OCI-LY7 (cell line): ENCODE results near the gene MYL12A. TPM values are rescaled to one million over a fixed set of nuclear protein-coding genes. Genes with fewer than 3 reads are reported as not detected.

Experiments used
- BruUV-seq: library from RNA; stranded (reverse); fragments of 400-500 nt; replicated peaks from 2 replicates; lab custom pipeline; 2021; lab: Mats Ljungman, UMichigan
- CTCF ChIA-PET: fragments of 300-600 bp; sonication (Branson Sonifier 250); formaldehyde crosslinking; loops from one replicate; lab custom pipeline; 2022; ENCODE audit warnings: antibody characterized with exemption; ENCODE audit not compliant: unreplicated experiment; lab: Charles Lee
- POLR2A ChIA-PET: fragments of 300-600 bp; sonication (Branson Sonifier 250); formaldehyde crosslinking; loops from one replicate; lab custom pipeline; 2022; ENCODE audit warnings: antibody characterized with exemption; lab: Charles Lee
- DNase-seq: peaks from one replicate; pipeline ENCODE4 v3.0.0-alpha.2; 2015; ENCODE audit warnings: low spot score
- H2AFZ ChIP-seq: fragments of 200-600 bp; sonication (generic), shearing (Covaris generic); 2 replicates; pipeline ENCODE4 v1.6.1; 2014; ENCODE audit warnings: mild to moderate bottlenecking, antibody characterized with exemption, low read length, moderate library complexity
- H3K27ac ChIP-seq: fragments of 200-600 bp; sonication (generic); 2 replicates; pipeline ENCODE4 v1.5.1; 2014; ENCODE audit warnings: mixed run types, low read depth, mild to moderate bottlenecking, moderate library complexity, low read length, inconsistent platforms; ENCODE audit not compliant: poor library complexity, severe bottlenecking
- H3K36me3 ChIP-seq: fragments of 200-600 bp; sonication (generic); 2 replicates; pipeline ENCODE4 v1.6.1; 2014; ENCODE audit warnings: mild to moderate bottlenecking, antibody characterized with exemption, low read length, moderate library complexity, mixed read lengths; ENCODE audit not compliant: insufficient read depth
- H3K4me1 ChIP-seq: fragments of 200-600 bp; sonication (generic); 2 replicates; pipeline ENCODE4 v1.5.1; 2014; ENCODE audit warnings: mild to moderate bottlenecking, low read length; ENCODE audit not compliant: insufficient read depth, poor library complexity, severe bottlenecking
- H3K4me2 ChIP-seq: fragments of 200-600 bp; sonication (generic); 2 replicates; pipeline ENCODE4 v1.6.1; 2014; ENCODE audit warnings: mild to moderate bottlenecking, low read length
- H3K4me3 ChIP-seq: fragments of 200-600 bp; sonication (generic); 2 replicates; pipeline ENCODE4 v1.5.1; 2014; ENCODE audit warnings: mild to moderate bottlenecking, low read depth, low read length; ENCODE audit not compliant: poor library complexity, severe bottlenecking
- H3K79me2 ChIP-seq: fragments of 200-600 bp; sonication (generic); 2 replicates; pipeline ENCODE4 v1.6.1; 2016; ENCODE audit warnings: low read depth, mild to moderate bottlenecking, low read length, moderate library complexity, mixed read lengths; ENCODE audit not compliant: insufficient read depth
- H3K9me2 ChIP-seq: fragments of 200-600 bp; sonication (generic); 2 replicates; pipeline ENCODE4 v1.6.1; 2016; ENCODE audit warnings: mild to moderate bottlenecking, low read length, mixed read lengths; ENCODE audit not compliant: insufficient read depth
- H3K9me3 ChIP-seq: fragments of 200-600 bp; sonication (generic); 2 replicates; pipeline ENCODE4 v1.6.1; 2014; ENCODE audit warnings: mild to moderate bottlenecking, mixed run types, low read length, mixed read lengths
- H4K20me1 ChIP-seq: fragments of 200-600 bp; sonication (generic); 2 replicates; pipeline ENCODE4 v1.6.1; 2014; ENCODE audit warnings: mild to moderate bottlenecking, antibody characterized with exemption, low read length, moderate library complexity, mixed read lengths; ENCODE audit not compliant: insufficient read depth
- EZH2phosphoT487 ChIP-seq: fragments of 200-600 bp; sonication (generic); IDR thresholded peaks from 2 replicates; pipeline ENCODE4 v1.6.1; 2018; ENCODE audit warnings: low read depth, borderline replicate concordance, mild to moderate bottlenecking, mixed run types, antibody characterized with exemption, low read length, moderate library complexity, mixed read lengths
- intact Hi-C: fragments of 100-400 bp; cut with micrococcal nuclease; formaldehyde crosslinking; loops from one replicate; pipeline ENCODE4 v1.10.0; 2022; ENCODE audit not compliant: unreplicated experiment
- total RNA-seq, 2 experiments: library from RNA; depleted of rRNA in 1 of 2; stranded (reverse); fragments of >200 nt in 1 of 2; shearing (Covaris generic) in 1 of 2; gene quantifications; 2 replicates each; pipeline ENCODE4 v1.2.3, GENCODE V29; 2014 to 2022
- TF ChIP-seq, protein P1 (sequence below): fragments of 200-600 bp; sonication (generic); conservative IDR thresholded peaks from 2 replicates; pipeline ENCODE4 v1.5.1; 2014; ENCODE audit warnings: mild to moderate bottlenecking, antibody characterized with exemption, low read length, moderate library complexity, mixed read lengths

MYL12A gene
- total RNA-seq, 2 experiments from 2014 or later = 301 to 423 TPM

DNA sequence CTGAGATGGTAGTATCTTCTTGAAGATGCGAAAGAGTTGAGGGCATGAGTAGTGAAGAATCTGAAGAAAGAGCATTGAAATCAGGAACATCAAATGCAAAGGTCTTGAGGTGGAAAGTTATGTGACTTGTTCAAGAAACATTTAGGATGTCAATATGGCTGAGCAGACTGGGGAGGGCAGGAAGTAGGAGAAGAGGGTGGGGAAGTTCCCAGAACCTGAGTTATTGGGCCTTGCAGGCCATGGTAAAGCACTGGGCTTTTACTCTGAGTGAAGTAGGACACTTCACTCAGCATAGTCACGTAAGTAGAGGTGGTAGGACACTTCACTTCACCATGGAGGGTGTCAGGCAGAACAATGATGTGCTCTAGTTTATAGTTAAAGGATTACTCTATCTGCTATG lies 11.8 kb upstream of the MYL12A start:
- no peaks in the 10 kb centered on the region for H3K79me2 ChIP-seq
- H2AFZ ChIP-seq = no peak overlapping the region
- BruUV-seq = no TSS peak
- peaks cover 5% of the 10 kb centered on the region; the same call in 1 of the 2 replicates for H3K9me3 ChIP-seq
- no peak overlapping the region for H3K27ac ChIP-seq
- H3K36me3 ChIP-seq = no peaks in the 10 kb centered on the region; the same call in 1 of the 2 replicates
- H3K9me2 ChIP-seq = no peaks in the 10 kb centered on the region
- no peak for DNase-seq
- ChIA-PET POLR2A (interaction anchor here (1.0 kb wide), 1 partner anchor 8 kb away, joined by 3 read pairs; no protein-coding TSS in a partner anchor), CTCF (no interaction called here)
- no peaks in the 10 kb centered on the region for H3K4me1 ChIP-seq
- intact Hi-C loops = no loop called here
- TF ChIP-seq, protein P1, sequence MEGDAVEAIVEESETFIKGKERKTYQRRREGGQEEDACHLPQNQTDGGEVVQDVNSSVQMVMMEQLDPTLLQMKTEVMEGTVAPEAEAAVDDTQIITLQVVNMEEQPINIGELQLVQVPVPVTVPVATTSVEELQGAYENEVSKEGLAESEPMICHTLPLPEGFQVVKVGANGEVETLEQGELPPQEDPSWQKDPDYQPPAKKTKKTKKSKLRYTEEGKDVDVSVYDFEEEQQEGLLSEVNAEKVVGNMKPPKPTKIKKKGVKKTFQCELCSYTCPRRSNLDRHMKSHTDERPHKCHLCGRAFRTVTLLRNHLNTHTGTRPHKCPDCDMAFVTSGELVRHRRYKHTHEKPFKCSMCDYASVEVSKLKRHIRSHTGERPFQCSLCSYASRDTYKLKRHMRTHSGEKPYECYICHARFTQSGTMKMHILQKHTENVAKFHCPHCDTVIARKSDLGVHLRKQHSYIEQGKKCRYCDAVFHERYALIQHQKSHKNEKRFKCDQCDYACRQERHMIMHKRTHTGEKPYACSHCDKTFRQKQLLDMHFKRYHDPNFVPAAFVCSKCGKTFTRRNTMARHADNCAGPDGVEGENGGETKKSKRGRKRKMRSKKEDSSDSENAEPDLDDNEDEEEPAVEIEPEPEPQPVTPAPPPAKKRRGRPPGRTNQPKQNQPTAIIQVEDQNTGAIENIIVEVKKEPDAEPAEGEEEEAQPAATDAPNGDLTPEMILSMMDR = no peak
- no peak for TF ChIP-seq EZH2phosphoT487
- H3K4me2 ChIP-seq = no peak overlapping the region
- no peak overlapping the region for H3K4me3 ChIP-seq
- H4K20me1 ChIP-seq = no peaks in the 10 kb centered on the region

DNA sequence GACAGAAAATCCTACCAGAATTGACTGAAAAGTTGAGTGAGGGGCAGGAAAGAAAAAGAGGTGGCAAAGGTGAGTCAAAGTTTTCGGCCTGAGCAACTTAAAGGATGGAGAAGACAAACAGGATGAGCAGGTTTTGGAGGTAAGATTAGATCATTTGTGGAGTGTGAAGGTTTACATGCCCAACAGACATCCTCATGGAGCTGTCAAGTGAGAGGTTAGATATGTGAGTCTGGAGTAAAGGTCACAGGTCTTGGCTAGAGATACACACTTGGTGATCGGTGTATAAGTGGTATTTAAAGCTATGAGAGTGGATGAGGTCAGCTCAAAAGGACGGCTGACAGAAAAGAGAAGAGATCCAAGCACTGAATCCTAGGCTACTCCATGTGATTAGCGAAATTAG lies 11.1 kb upstream of the MYL12A start:
- Histone ChIP-seq H3K4me1 (no peaks in the 10 kb centered on the region), H3K4me2 (no peak overlapping the region), H3K79me2 (no peaks in the 10 kb centered on the region), H3K9me2 (no peaks in the 10 kb centered on the region), H3K27ac (no peak overlapping the region), H3K4me3 (no peak overlapping the region), H4K20me1 (no peaks in the 10 kb centered on the region), H3K36me3 (no peaks in the 10 kb centered on the region; the same call in 1 of the 2 replicates), H2AFZ (no peak overlapping the region), H3K9me3 (peaks cover 11% of the 10 kb centered on the region)
- CTCF ChIA-PET = no interaction called here
- POLR2A ChIA-PET = interaction anchor here (0.9 to 1.0 kb wide), 2 partner anchors 9 kb away, joined by 3 to 4 read pairs; no protein-coding TSS in a partner anchor
- no TSS peak for BruUV-seq
- TF ChIP-seq EZH2phosphoT487 = no peak
- TF ChIP-seq, protein P1 = no peak
- DNase-seq = no peak
- intact Hi-C loops = no loop called here

DNA sequence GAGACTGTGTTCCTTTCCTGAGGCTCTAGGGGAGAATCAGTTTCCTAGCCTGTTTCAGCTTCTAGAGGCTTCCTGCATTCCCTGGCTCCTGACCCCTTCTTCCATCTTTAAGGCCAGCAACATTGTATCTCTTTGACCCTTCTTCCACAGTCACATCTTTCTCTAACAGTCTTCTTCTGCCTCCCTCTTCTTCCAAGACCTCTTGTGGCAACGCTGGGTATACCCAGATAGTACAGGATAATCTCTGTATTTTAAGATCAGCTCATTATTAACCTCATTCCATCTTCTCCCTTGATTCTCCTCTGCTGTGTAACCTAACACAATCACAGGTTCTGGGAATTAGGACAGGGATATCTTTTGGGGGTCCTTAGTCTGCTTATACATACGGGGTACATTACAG lies 8.9 kb upstream of the MYL12A start:
- Histone ChIP-seq H3K9me2 (no peaks in the 10 kb centered on the region), H3K79me2 (no peaks in the 10 kb centered on the region), H3K27ac (no peak overlapping the region), H3K4me3 (no peak overlapping the region), H3K4me2 (no peak overlapping the region), H3K36me3 (peaks cover 11% of the 10 kb centered on the region; the same call in 1 of the 2 replicates), H2AFZ (no peak overlapping the region), H4K20me1 (no peaks in the 10 kb centered on the region), H3K9me3 (peaks cover 13% of the 10 kb centered on the region), H3K4me1 (peaks cover under 1% of the 10 kb centered on the region)
- ChIA-PET POLR2A (interaction anchor here (0.7 to 1.0 kb wide), 6 partner anchors 21 to 256 kb away, joined by 3 read pairs; no protein-coding TSS in a partner anchor), CTCF (no interaction called here)
- intact Hi-C loops = no loop called here
- TF ChIP-seq EZH2phosphoT487 = no peak
- TF ChIP-seq, protein P1 = peak; percentile 48
- no peak for DNase-seq
- no TSS peak for BruUV-seq
